Stimulated activated CD4-positive, alpha-beta T cell treated with anti-CD3 and anti-CD28 coated beads, Interleukin-4, amount 100 ng/mL, for 4 hours (primary cell): ENCODE measurements around the gene POLD2.

Source experiments
- DNase-seq, 2 experiments: peaks; one replicate each; pipeline ENCODE4 v3.0.0-alpha.2; 2020

The POLD2 gene

DNA sequence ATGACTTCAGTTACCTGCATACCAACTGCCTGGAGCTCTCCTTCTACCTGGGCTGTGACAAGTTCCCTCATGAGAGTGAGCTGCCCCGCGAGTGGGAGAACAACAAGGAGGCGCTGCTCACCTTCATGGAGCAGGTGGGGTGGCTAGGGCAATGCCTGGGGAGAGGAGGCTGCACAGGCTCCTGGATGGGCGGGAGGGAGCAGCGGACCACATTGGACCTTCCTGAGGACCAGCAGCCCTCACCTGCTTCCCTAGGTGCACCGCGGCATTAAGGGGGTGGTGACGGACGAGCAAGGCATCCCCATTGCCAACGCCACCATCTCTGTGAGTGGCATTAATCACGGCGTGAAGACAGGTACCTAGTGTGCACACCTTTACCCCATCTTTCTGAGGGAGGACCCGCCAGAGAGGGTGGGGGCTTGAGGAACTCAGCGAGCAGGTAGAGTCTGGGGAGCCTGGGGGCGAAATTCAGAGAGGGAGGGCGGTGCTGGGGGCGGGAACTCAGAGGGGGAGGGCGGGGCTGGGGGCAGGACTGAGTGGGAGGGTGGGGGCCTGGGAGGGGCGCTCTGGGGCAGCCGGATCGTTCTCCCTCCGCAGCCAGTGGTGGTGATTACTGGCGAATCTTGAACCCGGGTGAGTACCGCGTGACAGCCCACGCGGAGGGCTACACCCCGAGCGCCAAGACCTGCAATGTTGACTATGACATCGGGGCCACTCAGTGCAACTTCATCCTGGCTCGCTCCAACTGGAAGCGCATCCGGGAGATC lies 10.2 kb downstream of the POLD2 start:
- no peak for DNase-seq

DNA sequence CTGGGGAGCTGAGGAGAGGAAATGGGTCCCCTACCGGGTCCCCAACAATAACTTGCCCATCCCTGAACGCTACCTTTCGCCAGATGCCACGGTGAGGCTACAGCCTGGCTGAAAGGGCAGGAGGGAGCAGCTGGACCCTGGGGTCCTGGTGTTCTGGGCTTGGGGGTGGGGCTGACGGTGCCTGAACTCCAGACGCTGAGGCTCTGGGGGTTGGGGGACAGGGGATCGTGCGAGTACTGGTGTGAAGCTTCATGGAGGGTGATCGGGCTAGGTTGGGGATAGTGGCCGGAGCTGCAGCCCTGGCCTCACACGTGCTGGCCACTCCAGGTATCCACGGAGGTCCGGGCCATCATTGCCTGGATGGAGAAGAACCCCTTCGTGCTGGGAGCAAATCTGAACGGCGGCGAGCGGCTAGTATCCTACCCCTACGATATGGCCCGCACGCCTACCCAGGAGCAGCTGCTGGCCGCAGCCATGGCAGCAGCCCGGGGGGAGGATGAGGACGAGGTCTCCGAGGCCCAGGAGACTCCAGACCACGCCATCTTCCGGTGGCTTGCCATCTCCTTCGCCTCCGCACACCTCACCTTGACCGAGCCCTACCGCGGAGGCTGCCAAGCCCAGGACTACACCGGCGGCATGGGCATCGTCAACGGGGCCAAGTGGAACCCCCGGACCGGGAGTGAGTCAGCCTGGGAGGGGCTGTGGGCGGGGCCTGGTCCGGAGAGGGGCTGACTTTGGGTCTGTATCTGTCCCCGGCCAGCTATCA lies 10.9 kb downstream of the POLD2 start:
- no peak for DNase-seq

- DNase-seq, result no peak
Observed at GRCh38 chr7:44111761-44112160, 11.6 kb downstream of the POLD2 start.

- DNase-seq, result no peak
Observed at GRCh38 chr7:44110719-44111635, 12.4 kb downstream of the POLD2 start.

GRCh38 chr7:44109991-44110390 lies 13.4 kb downstream of the POLD2 start:
- no peak for DNase-seq

GRCh38 chr7:44108768-44109750 lies 14.3 kb downstream of the POLD2 start:
- no peak for DNase-seq

- DNase-seq, result no peak
Observed at GRCh38 chr7:44107961-44108767, 15.2 kb downstream of the POLD2 start.

DNA sequence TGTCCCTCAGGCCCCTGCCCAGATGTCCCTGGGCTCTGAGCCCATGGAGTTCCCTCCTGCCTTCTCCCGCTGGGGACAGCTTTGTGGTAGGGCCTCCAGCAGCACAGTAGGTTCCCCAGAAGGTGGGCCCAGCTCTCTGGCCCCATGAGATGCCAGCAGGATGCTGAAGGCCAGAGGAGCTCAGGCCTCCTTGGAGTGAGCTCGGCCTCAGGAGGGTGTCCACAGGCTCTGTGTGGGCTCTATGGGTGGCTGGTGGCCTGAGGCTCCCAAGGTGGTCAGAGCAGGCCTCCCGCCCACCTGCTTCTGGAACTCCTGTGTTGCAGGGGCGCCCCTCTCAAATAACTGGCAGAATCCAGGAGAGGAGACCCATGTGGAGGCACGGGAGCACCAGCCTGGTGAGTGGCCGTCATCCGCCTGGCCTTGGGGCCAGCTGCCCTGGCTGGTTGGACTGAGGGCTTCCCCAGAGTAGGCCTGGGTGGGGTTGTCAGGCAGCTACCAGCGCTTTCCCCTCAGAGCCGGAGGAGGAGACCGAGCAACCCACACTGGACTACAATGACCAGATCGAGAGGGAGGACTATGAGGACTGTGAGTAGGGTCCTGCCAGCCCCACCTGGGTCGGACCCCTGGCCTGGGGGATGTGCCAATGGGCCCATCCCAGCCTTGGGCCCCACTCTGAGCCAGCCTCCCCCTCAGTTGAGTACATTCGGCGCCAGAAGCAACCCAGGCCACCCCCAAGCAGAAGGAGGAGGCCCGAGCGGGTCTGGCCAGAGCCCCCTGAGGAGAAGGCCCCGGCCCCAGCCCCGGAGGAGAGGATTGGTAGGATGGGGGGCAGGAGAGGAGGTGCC lies 16.0 kb downstream of the POLD2 start:
- DNase-seq, result no peak

DNA sequence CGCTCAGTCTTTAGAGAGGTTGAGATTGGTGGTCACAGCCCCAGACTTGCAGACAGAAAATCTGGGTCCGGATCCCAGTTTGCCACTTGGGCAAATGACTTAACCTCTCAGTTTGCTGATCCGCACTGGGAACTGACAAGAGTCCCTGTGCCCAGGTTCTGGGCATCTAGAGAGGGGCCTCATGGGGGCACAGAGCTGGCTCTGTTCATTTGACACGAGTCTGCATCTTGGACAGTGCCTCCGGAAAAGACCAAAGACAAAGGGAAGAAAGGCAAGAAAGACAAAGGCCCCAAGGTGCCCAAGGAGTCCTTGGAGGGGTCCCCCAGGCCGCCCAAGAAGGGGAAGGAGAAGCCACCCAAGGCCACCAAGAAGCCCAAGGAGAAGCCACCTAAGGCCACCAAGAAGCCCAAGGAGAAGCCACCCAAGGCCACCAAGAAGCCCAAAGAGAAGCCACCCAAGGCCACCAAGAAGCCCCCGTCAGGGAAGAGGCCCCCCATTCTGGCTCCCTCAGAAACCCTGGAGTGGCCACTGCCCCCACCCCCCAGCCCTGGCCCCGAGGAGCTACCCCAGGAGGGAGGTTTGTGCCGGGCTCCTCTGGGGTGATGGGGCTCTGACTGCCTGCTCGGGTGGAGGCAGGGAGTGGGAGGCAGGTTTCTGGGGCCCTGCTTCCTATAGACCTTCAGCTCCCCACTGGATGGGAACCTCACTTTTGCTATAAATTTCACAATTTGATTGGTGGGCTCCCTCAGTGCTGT lies 16.9 kb downstream of the POLD2 start:
- DNase-seq, result no peak

GRCh38 chr7:44105832-44106231 lies 17.5 kb downstream of the POLD2 start:
- no peak for DNase-seq

DNA sequence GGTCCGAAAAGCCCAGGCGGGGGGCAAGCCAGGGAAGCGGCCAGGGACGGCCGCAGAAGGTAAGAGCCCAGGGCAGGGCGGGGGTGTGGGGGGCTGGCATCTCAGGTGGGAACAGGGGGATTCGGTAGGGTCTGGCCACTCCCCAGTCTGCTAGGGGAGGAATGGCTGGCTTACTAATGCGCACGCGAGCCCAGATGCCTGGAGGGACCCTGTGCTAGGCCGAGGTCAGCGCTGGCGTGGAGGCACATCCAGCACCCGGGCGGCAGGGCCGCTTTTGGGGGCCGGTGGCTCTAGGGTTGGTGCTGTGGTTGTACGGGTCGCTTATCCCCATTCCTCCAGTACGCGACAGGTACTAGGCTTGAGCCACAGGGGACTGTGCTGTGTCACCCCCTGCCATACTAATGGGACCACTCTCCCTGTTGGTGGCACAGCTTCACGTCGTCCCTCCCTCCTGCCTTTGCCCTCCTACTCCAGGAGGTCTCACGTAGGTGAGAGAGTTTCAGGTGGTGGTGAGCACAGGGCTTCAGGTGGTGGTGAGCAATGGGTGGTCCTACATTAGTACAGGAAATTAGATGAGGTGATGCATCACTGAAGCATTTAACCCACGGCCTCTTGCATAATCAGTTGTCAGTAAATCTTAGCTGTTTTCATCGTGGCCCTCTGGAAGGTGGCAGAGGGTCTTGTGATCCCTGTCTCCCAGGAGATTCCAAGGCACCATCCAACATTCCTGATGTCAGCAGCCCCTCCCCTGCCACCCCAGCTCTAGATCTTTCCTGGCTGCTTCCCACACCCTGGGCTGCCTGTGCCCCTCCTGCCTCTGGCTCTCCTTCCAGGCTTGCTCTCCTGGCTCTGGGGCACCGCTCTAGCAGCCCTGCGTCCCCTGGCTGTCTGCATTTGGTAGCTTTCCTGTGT lies 18.2 kb downstream of the POLD2 start:
- no peak for DNase-seq

DNA sequence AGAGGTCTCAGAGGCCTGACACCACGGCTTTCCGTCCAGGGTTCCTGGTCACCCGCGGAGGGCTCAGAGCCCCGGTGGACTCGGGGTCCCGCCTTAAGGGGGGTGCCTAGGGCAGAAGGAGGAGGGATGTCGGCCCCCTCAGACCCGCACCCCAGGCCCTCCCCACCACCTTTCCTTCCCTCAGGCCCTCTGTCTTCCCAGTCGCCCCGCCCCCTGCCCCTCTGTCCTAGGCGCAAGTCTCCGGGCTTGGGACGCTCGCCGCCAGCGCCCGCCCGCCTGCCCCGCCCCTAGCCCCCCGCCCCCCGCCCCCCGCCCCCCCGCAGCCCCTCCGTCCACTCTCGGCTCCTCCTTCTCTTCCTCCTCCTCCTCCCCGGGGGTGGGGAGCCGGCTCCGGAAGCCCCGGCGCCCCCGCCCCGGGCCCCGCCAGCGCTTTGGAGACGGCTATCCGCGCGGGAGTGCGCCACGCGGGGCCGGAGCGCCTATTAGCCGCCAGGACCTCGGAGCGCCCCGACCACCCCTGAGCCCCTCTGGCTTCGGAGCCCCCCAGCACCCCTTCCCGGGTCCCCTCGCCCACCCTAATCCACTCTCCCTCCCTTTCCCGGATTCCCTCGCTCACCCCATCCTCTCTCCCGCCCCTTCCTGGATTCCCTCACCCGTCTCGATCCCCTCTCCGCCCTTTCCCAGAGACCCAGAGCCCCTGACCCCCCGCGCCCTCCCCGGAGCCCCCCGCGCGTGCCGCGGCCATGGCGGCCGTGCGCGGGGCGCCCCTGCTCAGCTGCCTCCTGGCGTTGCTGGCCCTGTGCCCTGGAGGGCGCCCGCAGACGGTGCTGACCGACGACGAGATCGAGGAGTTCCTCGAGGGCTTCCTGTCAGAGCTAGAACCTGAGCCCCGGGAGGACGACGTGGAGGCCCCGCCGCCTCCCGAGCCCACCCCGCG lies 19.2 kb downstream of the POLD2 start, which contains the start of gene AEBP1:
AEBP1 (plus strand) TSS at position 423 of the 937 bp plus-strand sequence; CDS start at position 744, 321 bp downstream.
- DNase-seq, result peak; percentile 44 to 50

- DNase-seq, result no peak
Observed at GRCh38 chr7:44103566-44103922, 19.8 kb downstream of the POLD2 start.

DNA sequence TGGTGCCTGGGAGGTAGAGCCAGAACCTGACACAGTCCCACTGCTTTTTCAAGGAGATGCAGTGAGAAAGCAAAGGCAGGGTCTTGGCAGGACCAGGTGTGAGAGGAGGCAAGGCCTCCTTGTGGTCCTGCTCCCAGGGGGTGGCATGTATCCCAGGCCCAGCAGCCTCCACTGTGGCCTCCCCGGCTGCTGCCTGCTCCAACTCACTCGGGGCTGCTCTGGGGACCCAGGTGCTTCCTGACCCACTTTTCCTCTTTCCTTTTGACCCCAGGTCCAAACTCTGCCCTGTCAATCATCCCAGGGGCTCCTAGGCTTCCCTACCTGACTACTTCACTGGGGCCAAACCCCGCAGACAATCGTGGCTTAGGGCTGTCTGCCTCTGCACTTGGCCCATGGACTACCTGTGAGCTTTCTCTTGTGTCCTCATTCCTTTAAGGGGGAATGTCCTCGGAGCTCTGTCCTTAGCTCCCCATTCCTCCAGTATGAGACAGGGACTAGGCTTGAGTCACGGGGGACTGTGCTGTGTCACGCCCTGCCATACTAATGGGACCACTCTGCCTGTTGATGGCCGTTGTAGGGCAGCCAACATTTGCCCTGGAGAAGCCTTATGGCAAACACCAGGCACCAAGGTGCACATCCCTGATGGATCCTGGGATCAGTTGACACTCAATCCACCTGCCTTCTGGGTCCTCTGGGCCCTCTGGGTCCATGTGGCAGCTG lies 20.3 kb downstream of the POLD2 start:
- no peak for DNase-seq

- DNase-seq, result no peak
Observed at GRCh38 chr7:44101966-44102845, 21.1 kb downstream of the POLD2 start.
